ENCODE results near the gene NEDD4L.

DNA sequence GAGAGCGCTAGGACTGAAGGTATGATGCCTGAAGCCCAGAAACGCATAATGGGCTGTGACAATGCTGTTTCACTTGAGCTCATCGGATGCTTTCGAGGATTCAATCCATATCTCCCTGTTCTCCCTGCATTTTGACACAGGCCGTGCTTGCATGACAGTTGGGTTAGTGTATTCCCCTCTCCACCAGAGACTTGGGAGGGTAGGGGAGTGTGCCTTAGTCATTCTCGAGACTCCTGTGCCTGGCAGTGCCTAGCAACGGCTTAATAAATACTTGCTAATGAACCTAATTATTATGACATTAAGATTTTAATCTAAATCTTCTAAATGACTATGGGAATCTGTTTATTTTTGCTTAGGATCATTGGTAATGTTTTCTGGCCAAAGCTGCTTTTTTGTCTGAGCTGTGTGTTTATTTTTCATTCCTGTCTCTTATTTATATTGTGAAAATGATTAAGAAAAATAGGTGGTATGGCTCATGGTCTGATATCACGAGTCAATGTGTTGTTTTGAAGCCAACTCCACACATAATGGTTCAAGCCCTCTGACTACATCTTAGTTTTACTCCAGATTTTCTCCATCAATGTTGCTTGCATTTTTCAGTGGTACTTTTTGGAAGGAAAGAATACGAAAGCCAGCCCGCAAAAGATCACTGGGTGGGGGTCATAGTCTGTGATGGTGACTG lies 61.3 kb downstream of the NEDD4L start:
- TF ChIP-seq, protein P1, sequence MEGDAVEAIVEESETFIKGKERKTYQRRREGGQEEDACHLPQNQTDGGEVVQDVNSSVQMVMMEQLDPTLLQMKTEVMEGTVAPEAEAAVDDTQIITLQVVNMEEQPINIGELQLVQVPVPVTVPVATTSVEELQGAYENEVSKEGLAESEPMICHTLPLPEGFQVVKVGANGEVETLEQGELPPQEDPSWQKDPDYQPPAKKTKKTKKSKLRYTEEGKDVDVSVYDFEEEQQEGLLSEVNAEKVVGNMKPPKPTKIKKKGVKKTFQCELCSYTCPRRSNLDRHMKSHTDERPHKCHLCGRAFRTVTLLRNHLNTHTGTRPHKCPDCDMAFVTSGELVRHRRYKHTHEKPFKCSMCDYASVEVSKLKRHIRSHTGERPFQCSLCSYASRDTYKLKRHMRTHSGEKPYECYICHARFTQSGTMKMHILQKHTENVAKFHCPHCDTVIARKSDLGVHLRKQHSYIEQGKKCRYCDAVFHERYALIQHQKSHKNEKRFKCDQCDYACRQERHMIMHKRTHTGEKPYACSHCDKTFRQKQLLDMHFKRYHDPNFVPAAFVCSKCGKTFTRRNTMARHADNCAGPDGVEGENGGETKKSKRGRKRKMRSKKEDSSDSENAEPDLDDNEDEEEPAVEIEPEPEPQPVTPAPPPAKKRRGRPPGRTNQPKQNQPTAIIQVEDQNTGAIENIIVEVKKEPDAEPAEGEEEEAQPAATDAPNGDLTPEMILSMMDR (IDR thresholded peaks at IDR 0.05; ENCODE audit: insufficient read depth, low read length, poor library complexity, severe bottlenecking) = no peak
- TF ChIP-seq EZH2phosphoT487 (conservative IDR thresholded peaks at IDR 0.05; ENCODE audit: low read length) = no peak
